GM12892 (cell line): ENCODE measurements around the gene SPATC1L.

Experiments
- DNase-seq: peaks from one replicate; pipeline ENCODE4 v3.0.0; 2011; ENCODE audit not compliant: insufficient read length
- FAIRE-seq: peaks from 2 replicates; lab custom pipeline; 2011; peaks lifted over from hg19 to GRCh38; lab: Jason Lieb, UNC
- POLR2A ChIP-seq: IDR thresholded peaks from 2 replicates; pipeline ENCODE4 v1.6.1; 2011; ENCODE audit warnings: low read depth, low read length, control low read depth
- POLR2AphosphoS5 ChIP-seq: IDR thresholded peaks from 2 replicates; pipeline ENCODE4 v1.6.1; 2011; ENCODE audit warnings: low read depth, low read length, control low read depth
- TAF1 ChIP-seq: IDR thresholded peaks from 2 replicates; pipeline ENCODE4 v1.6.1; 2011; ENCODE audit warnings: low read depth, mild to moderate bottlenecking, control low read depth, low read length, borderline replicate concordance

The SPATC1L gene

DNA sequence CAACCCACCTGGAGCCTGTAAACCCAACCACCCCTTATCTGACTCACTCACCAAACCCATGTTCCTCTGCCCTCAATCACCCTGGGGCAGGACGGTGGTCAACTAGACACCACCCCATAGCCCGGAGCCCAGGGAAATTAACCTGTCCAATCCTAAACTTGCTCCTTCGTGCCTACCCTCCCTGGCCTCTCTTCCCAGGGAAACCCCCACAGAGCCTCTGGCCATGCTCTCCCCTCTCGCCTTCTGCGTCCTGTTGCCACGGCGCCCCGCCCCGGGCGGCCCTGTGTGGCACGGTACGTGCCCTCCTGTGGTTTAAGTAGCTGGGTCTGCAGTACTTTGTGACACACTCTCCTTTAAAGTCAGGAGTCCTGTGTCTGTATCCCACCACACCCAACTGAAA is 24.9 kb downstream of the SPATC1L start:
- FAIRE-seq (no peak), DNase-seq (no peak)
- TF ChIP-seq POLR2AphosphoS5 (no peak), POLR2A (no peak), TAF1 (no peak)

DNA sequence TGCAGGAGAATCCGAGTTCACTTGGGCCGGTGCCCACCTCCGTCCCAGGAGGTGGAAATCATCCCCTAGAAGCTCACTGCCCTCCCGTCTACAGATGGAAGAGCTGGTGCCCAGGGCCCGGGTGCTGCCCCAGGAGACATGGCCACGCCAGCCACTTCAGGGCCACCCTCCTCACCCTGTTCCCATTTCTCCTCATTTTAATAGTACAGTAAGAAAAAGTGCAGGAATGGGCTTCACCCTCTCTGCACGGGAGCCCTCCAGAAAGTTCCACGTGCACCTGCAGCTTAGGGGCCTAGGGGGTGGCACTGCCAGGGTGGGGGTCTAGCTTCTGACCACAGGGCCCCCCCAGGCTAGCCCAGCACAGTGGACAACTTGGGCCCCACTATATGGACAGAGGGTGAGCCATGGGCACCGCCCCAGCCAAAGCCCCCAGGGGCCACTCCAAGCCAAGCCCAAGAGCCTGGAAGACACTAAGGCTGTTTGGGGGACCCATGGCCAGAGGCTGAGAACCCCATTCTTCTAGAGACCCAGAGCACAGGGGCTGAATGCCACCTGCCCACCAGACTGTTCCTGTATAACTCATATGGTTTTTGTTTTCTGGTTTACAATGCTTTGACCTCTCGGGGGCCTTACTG is 25.5 kb downstream of the SPATC1L start:
- no peak for DNase-seq
- FAIRE-seq, result no peak
- TF ChIP-seq POLR2A, result no peak
- no peak for TF ChIP-seq TAF1
- no peak for TF ChIP-seq POLR2AphosphoS5

DNA sequence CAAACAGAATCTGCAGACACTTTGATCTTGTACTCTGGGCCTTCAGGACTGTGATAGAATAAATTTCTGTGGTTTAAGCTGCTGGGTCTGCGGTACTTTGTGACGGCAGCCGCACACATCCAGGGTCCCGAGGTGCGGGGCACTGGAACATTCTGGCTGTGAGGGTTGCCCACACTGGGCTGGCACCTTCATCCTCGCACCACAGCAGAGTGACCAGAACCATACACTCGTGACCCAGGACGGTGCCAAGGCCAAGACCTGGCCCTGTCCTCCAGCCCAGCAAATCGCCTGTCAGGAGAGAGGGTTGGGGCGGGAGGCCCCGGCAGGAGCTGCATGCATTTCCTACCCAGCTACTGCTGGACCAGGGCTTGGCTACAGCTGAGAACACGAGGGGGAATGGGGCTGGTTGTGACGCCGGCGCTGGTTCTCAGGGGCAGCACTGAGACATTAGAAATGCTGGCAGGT is 26.2 kb downstream of the SPATC1L start:
- FAIRE-seq, result no peak
- TF ChIP-seq POLR2A (no peak), POLR2AphosphoS5 (no peak), TAF1 (no peak)
- no peak for DNase-seq

DNA sequence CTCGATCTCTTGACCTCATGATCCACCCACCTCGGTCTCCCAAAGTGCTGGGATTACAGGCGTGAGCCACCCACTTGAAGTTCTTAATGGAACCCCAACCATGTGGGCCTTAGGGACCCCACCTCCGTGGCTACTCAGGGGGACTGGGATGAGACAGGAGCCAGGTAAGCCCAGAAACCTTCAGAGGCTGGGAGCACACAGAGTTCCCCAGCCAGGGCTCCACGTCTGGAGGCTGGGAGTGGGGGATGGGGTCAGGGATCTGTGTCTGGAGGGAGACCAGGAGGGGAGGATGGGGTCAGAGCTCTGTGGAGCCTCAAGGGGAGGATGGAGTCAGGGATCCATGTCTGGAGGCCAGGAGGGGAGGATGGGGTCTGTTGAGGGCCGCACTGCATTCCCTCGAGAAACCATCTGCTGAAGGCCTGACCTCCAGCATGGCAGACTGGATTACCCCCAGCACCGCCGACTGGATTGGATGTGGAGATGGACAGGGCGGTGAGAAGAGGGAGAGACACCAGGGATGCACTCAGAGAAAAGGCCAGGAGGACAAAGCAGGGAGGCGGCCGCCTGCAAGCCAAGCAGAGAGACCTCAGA is 26.8 kb downstream of the SPATC1L start:
- DNase-seq, result no peak
- no peak for TF ChIP-seq POLR2AphosphoS5
- no peak for TF ChIP-seq TAF1
- TF ChIP-seq POLR2A, result no peak
- no peak for FAIRE-seq

DNA sequence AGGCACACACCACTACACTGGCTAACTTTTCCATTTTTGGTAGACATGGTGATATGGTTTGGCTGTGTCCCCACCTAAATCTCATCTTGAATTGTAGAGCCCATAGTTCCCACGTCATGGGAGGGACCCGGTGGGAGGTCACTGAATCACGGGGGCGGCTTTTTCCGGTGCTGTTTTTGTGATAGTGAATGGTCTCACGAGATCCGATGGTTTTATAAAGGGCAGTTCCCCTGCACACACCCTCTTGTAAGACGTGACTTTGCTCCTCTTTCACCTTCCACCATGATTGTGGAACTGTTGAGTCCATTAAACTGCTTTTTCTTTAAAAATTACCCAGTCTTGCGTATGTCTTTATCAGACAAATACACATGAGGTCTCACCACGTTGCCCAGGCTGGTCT is 27.6 kb downstream of the SPATC1L start:
- no peak for FAIRE-seq
- DNase-seq, result no peak
- TF ChIP-seq POLR2A (no peak), POLR2AphosphoS5 (no peak), TAF1 (no peak)

DNA sequence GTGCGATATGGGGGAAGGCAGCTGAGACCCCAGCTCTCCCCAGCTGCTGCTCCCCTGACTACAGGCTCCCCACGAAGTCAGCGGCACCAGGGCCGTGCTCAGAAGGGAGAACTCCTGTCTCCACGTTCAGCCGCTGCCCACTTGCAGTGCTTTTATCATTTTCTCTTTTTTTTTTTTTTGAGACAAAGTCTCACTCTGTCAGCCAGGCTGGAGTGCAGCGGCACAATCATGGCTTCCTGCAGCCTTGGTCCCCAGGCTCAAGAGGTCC is 27.9 kb downstream of the SPATC1L start:
- no peak for TF ChIP-seq TAF1
- no peak for TF ChIP-seq POLR2A
- TF ChIP-seq POLR2AphosphoS5, result no peak
- FAIRE-seq, result no peak

DNA sequence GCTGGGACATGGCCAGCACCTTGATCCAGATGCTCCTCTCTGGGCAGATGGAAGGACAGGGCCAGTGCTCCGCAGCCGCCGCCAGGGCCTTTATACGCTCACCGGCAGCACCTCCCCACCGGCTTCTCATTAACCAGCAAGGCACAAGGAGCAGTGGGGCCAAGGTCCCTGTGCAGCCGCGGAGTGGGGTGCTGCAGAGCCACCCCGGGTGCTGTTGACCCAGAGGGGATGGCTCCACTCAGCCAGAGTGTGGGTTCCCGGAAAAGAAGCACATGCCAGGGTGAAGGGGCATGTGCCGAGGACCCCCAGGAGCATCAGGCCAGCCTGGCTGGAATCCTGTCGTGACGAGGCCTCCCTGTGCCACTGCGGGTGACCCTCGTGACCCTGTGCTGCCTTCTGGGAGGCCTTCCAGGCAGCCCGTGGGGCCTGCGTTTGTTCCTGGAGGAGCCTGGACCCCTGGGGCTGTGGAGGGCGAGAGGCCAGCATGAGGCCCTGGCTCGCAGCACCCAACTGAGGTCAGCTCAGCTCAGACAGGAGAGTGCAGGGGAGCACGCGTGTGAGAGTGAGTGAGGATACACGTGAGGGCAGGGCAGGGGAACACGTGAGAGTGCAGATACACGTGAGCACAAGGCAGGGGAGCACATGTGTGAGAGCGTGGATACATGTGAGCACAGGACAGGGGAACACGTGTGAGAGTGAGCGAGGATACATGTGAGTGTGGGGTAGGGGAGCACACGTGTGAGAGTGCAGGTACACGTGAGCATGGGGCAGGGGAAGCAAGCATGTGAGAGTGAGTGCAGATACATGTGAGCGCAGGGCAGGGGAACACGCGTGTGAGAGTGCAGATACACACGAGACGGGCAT is 28.5 kb downstream of the SPATC1L start, which contains the start of gene FTCD:
Gene FTCD (minus strand): TSS at position 66 of the 864 bp plus-strand sequence. CDS start 56 bp downstream, at position 10.
- TF ChIP-seq POLR2A (no peak), POLR2AphosphoS5 (no peak), TAF1 (no peak)
- no peak for FAIRE-seq
- no peak for DNase-seq

More for the DNA sequence above, 27.9 kb downstream of the SPATC1L start:
- no peak for DNase-seq

DNA sequence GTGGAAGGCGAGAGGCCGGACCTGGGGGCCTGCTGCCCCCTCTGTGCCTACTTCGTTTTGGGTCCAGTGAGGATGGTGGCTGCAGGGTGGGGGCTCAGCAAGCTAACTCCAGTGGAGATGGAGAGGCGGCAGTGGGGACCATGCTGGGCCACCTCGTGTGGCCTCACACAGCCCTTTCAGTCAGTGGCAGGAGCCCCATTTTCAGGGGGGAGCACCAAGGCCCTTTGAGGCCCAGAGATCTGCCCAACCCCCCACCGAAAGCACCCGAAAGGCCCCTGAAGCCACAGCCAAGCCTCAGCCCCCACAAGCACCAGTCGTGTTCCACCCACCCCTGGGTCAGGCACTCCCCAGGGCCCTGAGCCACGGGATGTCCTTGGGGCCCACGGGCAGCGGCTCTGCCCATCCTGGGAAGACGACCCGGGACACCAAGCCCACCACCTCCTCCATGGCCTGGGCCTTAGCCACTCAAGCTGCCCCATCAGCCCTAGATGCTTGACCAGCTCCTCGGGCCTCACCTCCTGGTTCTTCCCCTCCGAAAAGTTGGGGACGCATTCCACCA is 29.2 kb downstream of the SPATC1L start:
- FAIRE-seq, result no peak
- TF ChIP-seq POLR2AphosphoS5 (no peak), TAF1 (no peak), POLR2A (no peak)
- no peak for DNase-seq

DNA sequence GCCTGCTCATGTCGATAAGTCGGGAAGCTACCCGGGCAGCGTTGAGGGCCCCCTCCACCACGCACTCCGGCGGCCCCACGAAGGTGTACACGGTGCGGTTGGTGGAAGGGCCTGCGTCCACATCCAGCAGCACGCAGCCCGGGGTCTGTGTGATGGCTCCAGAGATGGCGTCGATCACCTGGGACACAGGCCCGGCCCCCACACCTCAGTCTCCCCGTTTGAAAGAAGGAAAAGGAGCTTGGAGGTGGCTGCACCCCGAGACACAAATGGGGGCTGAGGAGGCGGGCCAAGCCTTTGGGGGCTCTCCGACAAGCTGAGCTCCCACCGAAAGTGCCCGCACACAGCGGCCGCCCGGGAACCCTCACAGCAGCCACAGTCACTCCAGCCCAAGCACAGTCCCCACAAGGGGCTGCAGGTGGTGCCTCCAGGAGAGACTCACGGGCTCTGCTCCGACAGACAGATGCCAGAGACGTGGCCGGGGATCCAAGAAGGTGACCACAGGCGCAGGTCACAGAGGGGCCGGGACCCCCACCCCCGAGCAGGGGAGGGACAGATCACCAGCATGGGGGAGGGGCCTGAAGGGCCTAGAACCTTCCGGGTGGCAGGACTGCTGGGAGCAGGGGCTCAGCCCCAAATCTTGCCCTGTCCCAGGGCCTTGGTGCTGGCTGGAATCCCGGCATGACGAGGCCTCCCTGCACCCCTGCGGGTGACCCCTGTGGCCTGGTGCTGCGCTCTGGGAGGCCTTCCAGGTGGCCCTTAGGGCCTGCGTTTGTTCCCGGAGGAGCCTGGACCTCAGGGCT is 29.9 kb downstream of the SPATC1L start:
- no peak for FAIRE-seq
- TF ChIP-seq POLR2AphosphoS5 (no peak), TAF1 (no peak), POLR2A (no peak)
- no peak for DNase-seq

DNA sequence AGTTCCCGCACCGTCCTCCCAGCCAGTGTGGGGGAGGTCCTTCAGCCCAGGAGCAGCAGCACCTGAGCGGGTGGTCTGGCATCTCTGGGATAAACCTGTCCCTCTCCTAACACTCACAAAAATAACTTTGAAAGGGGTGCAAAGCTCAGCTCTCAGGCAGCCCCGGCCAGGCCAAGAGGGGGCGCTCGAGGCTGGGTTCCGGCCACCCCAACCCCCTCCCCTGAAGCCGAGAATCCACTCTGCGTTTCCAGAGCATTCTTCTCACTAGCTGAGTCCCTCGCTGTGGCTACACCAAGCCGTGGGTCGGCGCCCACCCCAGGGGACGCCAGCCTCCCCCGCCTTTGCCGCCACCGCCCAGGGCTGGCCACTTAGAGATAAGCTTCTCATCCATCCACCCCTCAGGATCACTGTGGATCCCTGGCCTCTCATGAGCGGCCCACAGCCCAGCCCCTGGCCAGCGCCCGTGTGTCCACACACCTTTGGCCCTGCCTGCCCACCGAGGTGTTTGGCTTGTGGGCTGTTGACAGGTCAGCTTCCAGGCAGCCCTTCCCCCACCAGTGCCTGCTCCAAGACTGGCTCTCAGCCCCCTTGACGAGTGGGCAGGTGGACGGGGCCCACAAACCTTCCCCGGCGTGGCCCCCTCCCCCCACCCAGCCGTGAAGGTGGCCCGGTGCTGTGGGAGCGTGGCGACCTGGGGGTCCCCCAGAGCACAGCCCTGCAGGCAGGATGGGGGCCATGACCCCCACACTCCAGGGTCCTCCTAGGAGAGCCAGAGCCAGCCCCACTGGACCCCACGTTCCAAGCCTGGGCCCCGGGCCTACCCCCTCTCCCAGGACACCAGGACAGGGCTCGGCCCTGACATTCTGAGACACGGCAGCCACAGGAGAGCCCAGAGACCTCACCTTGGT is 30.8 kb downstream of the SPATC1L start:
- TF ChIP-seq POLR2A (no peak), POLR2AphosphoS5 (no peak), TAF1 (no peak)
- DNase-seq, result peak; percentile 62

More for the DNA sequence above, 30.8 kb downstream of the SPATC1L start:
- FAIRE-seq, result no peak
